GM19468 (cell line): ENCODE data around the gene GPR83.
"Not testable (repeated sequence)": the region's sequence is repeated elsewhere in the genome, so short reads cannot be mapped to it uniquely, and the experiment has no call there.

ENCODE experiments used
- ATAC-seq: cut with Tn5 transposase; IDR thresholded peaks from one replicate; pipeline ENCODE4 v1.9.1; 2021; ENCODE audit warnings: mild to moderate bottlenecking, moderate library complexity, moderate number of reproducible peaks; ENCODE audit not compliant: unreplicated experiment; ENCODE audit errors: extremely low read depth

Gene GPR83

DNA sequence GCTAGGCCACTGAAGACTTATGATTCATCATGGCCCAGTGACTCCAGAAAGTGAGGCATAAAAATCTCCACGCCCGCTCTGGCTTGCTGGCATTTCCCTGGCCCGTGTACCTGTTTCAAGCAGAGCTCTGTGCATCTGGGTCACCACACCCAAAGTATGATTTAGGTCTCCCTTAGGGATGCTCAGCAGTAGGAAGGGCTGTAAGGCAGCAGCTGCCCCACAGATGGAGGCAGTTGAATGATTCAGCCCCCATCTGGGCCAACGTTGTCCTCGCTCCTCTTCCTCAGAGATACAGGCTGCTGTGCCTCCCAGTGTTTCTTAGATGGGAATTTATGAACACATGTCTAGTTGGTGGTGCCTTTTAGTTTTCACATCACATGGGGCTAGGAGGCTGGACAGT, 21.6 kb downstream of the GPR83 start:
- ATAC-seq, result no peak

DNA sequence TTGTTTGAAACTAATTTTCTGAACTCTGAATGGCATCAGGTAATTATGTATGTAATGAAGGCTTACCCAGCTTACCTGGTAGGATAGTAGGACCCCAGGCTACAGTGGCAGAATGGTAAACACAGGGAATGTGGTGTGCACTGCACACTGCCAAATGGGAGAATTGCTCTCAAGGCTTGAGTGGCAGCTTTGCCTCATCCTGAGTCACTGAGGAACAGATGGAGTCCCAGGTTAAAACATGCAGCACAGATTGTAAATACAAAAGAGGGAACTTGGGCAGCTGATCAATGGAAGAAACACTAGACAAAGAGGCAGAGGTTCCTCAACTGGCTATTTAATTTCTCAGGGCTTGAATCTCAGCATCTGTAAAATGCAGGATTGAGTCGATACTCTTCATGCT, 24.4 kb downstream of the GPR83 start:
- no peak for ATAC-seq

- ATAC-seq, result not testable (repeated sequence)
Observed at GRCh38 chr11:94370576-94370975, 30.6 kb downstream of the GPR83 start.

DNA sequence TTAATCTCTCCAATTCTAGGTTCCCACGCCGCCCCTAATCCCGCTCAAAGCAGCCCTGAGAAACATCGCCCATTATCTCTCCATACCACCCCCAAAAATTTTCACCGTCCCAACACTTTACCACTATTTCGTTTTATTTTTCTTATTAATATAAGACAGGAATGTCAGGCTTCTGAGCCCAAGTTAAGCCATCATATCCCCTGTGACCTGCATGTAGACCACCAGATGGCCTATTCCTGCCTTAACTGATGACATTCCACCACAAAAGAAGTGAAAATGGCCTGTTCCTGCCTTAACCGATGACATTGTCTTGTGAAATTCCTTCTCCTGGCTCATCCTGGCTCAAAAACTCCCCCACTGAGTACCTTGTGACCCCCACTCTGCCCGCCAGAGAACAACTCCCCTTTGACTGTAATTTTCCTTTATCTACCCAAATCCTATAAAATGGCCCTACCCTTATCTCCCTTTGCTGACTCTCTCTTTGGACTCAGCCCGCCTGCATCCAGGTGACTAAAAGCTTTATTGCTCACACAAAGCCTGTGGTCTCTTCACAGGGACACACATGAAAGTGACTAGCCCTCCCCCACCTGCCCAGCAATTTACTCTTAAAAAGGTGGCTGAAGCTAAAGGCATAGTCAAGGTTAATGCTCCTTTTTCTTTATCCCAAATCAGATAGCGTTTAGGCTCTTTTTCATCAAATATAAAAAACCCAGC, 50.2 kb downstream of the GPR83 start:
- ATAC-seq, result not testable (repeated sequence)

DNA sequence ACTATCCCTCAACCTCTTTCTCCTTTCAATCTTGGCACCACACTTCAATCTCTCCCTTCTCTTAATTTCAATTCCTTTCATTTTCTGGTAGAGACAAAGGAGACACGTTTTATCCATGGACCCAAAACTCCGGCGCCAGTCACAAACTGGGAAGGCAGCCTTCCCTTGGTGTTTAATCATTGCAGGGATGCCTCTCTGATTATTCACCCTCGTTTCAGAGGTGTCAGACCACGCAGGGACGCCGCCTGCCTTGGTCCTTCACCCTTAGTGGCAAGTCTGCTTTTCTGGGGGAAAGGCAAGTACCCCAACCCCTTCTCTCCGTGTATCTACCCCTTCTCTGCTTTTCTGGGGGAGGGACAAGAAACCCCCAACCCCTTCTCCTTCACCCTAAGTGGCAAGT, 54.9 kb downstream of the GPR83 start:
- not testable (repeated sequence) for ATAC-seq

DNA sequence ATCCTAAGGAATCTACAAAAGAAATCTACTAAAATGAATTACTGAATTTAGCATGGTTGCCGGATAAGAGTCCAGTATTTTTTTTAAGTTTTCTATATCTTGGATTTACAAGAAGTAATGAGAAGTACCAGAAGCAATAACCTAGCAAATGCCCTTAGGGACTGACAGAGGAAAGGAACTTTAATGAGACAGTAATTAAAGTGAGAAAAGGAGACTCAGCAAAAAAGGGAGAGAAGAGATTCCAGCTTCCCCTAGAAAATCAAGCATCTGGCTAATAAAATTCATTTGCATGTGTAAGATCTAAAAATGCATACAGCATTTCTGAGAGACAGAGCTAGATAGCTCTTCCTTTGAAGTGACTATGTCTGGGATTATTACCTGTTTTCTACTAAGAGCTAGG, 57.7 kb downstream of the GPR83 start:
- ATAC-seq, result no peak

- ATAC-seq, result no peak
Observed at GRCh38 chr11:94342250-94342649, 59.0 kb downstream of the GPR83 start.

- ATAC-seq, result no peak
Observed at GRCh38 chr11:94338651-94339050, 62.6 kb downstream of the GPR83 start.

DNA sequence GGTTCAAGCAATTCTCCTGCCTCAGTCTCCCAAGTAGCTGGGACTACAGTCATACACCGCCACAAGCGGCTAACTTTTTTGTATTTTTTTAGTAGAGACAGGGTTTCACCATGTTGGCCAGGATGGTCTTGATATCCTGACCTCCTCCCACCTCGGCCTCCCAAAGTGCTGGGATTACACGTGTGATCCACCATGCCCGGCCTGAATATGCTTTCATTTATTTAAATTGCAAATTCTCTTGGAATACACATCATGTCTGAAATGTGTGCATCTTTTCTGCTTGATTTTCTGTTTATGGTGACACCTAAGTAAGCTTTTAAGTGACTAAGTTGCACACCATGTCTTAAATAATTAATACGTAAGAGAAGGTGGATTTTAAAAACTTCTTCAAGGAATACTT, 65.2 kb downstream of the GPR83 start:
- no peak for ATAC-seq

DNA sequence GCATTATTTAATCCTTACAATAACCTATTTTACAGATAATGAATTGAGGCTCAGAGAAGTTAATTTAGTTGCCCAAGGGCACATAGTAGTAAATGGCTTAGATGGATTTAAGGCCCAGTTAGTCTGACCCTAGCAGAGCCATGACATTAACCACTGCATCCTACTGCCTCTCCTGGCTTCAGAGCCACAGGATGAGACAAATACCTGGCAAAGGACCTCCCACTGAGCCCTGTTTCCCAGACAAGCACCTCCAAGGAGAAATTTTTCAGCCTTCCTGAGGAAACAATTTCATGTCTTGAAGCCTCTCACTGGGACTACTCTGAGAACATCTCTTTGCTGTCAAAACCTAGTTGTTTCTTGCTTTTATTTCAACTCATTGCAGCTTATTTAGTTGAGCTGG, 68.4 kb downstream of the GPR83 start:
- no peak for ATAC-seq

DNA sequence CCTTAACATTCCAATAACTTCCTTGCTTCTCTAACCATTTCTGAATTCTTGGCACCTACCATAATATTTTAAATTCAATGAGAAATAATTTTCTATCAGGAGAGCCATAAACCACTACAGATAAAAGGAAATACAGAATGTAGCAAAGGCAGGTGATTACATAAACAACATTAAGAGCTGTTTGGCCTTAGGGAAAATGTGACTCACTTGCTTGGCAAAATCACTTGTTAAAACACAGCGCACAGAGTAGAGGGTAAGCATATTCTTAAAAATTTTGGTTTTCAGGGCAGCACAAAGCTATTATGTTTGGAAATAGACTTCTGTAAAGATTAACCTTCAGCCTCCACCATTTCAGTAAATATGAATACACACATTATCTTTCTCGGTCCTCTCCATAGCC, 70.4 kb downstream of the GPR83 start:
- no peak for ATAC-seq

DNA sequence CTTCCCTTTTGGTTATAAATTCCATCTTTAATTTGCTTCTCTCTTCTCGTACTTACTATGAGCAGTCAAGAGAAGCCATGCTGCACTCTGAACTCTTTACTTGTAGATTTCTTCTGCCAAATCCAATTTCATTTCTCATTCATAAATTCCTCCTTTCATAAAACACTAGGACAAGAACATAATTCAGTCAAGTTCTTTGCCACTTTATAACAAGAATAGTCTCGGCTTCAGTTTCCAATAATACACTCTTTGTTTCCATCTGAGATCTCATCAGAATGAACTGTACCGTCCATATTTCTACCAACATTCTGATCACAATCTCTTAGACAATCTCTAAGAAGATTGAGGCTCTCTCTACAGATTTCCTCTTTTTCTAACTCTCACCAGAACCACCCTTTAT, 71.7 kb downstream of the GPR83 start:
- ATAC-seq, result no peak

DNA sequence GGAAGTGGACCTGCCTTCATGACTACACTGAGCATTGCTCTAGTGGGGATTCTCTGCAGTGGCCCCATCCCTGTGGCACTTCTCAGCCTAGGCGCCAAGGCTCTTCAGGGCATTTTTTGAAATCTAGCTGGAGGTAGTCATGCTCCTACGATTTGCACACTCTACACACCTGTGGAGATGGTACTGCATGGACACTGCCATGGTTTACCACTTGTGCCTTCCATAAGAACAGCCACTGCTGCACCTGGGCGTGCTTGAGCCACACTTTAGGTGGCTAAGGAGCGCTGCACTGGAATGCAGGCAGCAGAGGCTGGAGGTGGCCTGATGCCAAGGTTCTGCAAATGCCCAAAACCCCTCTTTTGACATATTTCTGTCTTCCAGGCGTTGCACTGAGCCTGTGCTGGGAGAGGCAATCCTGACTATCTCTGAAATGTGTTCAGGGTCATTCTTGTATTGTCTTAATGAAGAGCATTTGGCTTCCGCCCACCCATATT, 72.6 kb downstream of the GPR83 start:
- no peak for ATAC-seq
